CD14-positive monocyte (primary cell): Measurements from ENCODE around the gene DBT. TPM values are rescaled to one million over a fixed set of nuclear protein-coding genes. Genes with fewer than 3 reads are reported as not detected.

Source experiments
- DNase-seq, 3 donors: peaks; one replicate each; pipeline ENCODE4 v3.0.0-alpha.2; 2011 to 2022
- H2AFZ ChIP-seq: 2 replicates; pipeline ENCODE4 v1.6.0; 2012; ENCODE audit warnings: mild to moderate bottlenecking, low read depth, low read length, inconsistent platforms; ENCODE audit not compliant: insufficient read depth, poor library complexity, severe bottlenecking
- H3K27ac ChIP-seq, 2 donors: 1 replicate in 1 of 2; 2 replicates in 1 of 2; pipeline ENCODE4 v1.5.1; 2012 to 2013; ENCODE audit warnings: low read length in 2 of 2, control low read depth in 1 of 2, inconsistent platforms in 1 of 2, low read depth in 1 of 2, mild to moderate bottlenecking in 1 of 2
- H3K27me3 ChIP-seq, 2 donors: one replicate each; pipeline versions ENCODE4 v1.6.0 to v1.6.1; 2011 to 2013; ENCODE audit warnings: low read length in 2 of 2; ENCODE audit not compliant: control insufficient read depth in 2 of 2, insufficient read depth in 2 of 2
- H3K36me3 ChIP-seq, 2 donors: replicated peaks in 1 of 2; 1 replicate in 1 of 2; 2 replicates in 1 of 2; pipeline versions ENCODE4 v1.5.1 to v1.6.1; 2012 to 2013; ENCODE audit warnings: low read length in 2 of 2, control low read depth in 1 of 2, inconsistent platforms in 1 of 2, mild to moderate bottlenecking in 1 of 2; ENCODE audit not compliant: insufficient read depth in 2 of 2, control insufficient read depth in 1 of 2
- H3K4me1 ChIP-seq, 2 donors: 1 replicate in 1 of 2; 2 replicates in 1 of 2; pipeline versions ENCODE4 v1.5.1 to v1.6.1; 2012 to 2013; ENCODE audit warnings: low read length in 2 of 2, control low read depth in 1 of 2, inconsistent platforms in 1 of 2, mild to moderate bottlenecking in 1 of 2, moderate library complexity in 1 of 2; ENCODE audit not compliant: insufficient read depth in 2 of 2, control insufficient read depth in 1 of 2
- H3K4me2 ChIP-seq: replicated peaks from 2 replicates; pipeline ENCODE3; 2012; ENCODE audit warnings: low read length, moderate library complexity, mild to moderate bottlenecking; ENCODE audit not compliant: poor library complexity, severe bottlenecking; ENCODE audit errors: extremely low read depth
- H3K4me3 ChIP-seq, 3 experiments: fragments of 200-600 bp in 1 of 3; sonication (generic) in 1 of 3; replicated peaks in 1 of 3; 1 replicate in 2 of 3; 2 replicates in 1 of 3; pipeline ENCODE4 v1.5.1; 2011 to 2013; ENCODE audit warnings: low read length in 3 of 3, mild to moderate bottlenecking in 3 of 3, control low read depth in 2 of 3, low read depth in 2 of 3, inconsistent platforms in 1 of 3, moderate library complexity in 1 of 3
- H3K79me2 ChIP-seq: 2 replicates; pipeline ENCODE4 v1.6.0; 2012; ENCODE audit warnings: mild to moderate bottlenecking, control low read depth, inconsistent platforms, low read length, moderate library complexity; ENCODE audit not compliant: insufficient read depth
- H3K9ac ChIP-seq: 2 replicates; pipeline ENCODE4 v1.6.0; 2017; ENCODE audit warnings: low read length, mild to moderate bottlenecking; ENCODE audit not compliant: insufficient read depth, poor library complexity, severe bottlenecking
- H3K9me3 ChIP-seq, 2 donors: replicated peaks in 1 of 2; 1 replicate in 1 of 2; 2 replicates in 1 of 2; pipeline versions ENCODE4 v1.5.1 to v1.6.1; 2012 to 2013; ENCODE audit warnings: low read length in 2 of 2, control low read depth in 1 of 2; ENCODE audit not compliant: control insufficient read depth in 1 of 2, insufficient read depth in 1 of 2
- H4K20me1 ChIP-seq: 2 replicates; pipeline ENCODE4 v1.6.0; 2012; ENCODE audit warnings: mild to moderate bottlenecking, low read length, control low read depth, moderate library complexity; ENCODE audit not compliant: insufficient read depth
- H3K27ac Mint-ChIP-seq, 7 donors: one replicate each; pipeline ENCODE4 v1.8.0; 2020; ENCODE audit warnings: mild to moderate bottlenecking in 7 of 7, mixed read lengths in 7 of 7, moderate library complexity in 6 of 7, inconsistent platforms in 2 of 7
- H3K27me3 Mint-ChIP-seq, 3 donors: one replicate each; pipeline ENCODE4 v1.8.0; 2021 to 2022; ENCODE audit warnings: low read depth in 3 of 3, mild to moderate bottlenecking in 3 of 3, mixed read lengths in 3 of 3, moderate library complexity in 3 of 3, inconsistent platforms in 1 of 3
- H3K36me3 Mint-ChIP-seq, 2 donors: one replicate each; pipeline ENCODE4 v1.8.0; 2020; ENCODE audit warnings: mixed read lengths in 2 of 2, inconsistent platforms in 1 of 2, mild to moderate bottlenecking in 1 of 2
- H3K4me1 Mint-ChIP-seq: one replicate; pipeline ENCODE4 v1.8.0; 2020; ENCODE audit warnings: mild to moderate bottlenecking, mixed read lengths
- H3K4me3 Mint-ChIP-seq, 2 donors: one replicate each; pipeline ENCODE4 v1.8.0; 2020; ENCODE audit warnings: mild to moderate bottlenecking in 2 of 2, mixed read lengths in 2 of 2, moderate library complexity in 1 of 2
- H3K9me3 Mint-ChIP-seq, 7 donors: one replicate each; pipeline ENCODE4 v1.8.0; 2020 to 2022; ENCODE audit warnings: mixed read lengths in 7 of 7, mild to moderate bottlenecking in 6 of 7, moderate library complexity in 6 of 7, inconsistent platforms in 2 of 7
- CTCF ChIP-seq: fragments of 200-600 bp; IDR thresholded peaks from one replicate; pipeline ENCODE4 v1.8.0; 2022; ENCODE audit warnings: antibody characterized with exemption, mild to moderate bottlenecking
- WGBS: methylation state at CpG from one replicate; pipeline ENCODE4 v1.1.5; 2013; ENCODE audit warnings: missing lambda C conversion rate; ENCODE audit not compliant: insufficient coverage; 5-methylcytosine and 5-hydroxymethylcytosine counted together
- intact Hi-C, 2 donors: fragments of 100-400 bp; cut with micrococcal nuclease; formaldehyde crosslinking; loops; one replicate each; pipeline versions ENCODE4 v1.15.0 to v1.15.1; 2023
- polyA plus RNA-seq, 3 donors: library from polyadenylated mRNA; depleted of rRNA in 1 of 3; unstranded in 2 of 3; stranded (reverse) in 1 of 3; fragments of 300-500 nt in 2 of 3; fragments of >200 nt in 1 of 3; fragmentation: Illumina TruSeq in 2 of 3; gene quantifications; 1 replicate in 2 of 3; 2 replicates in 1 of 3; pipeline ENCODE4 v1.2.3, GENCODE V29; 2012 to 2021

The DBT gene
- polyA plus RNA-seq, 3 donors, result 1.1 to 2.7 (median 1.5) TPM

GRCh38 chr1:100219457-100219856 is 30.2 kb downstream of the DBT start:
- Histone ChIP-seq H3K4me2 (no peak overlapping the region), H3K9ac (no peak overlapping the region), H3K27ac (no peak overlapping the region), H3K27me3 (no peaks in the 10 kb centered on the region), H3K79me2 (no peaks in the 10 kb centered on the region), H2AFZ (no peak overlapping the region), H3K4me1 (no peaks in the 10 kb centered on the region), H3K4me3 (no peak overlapping the region), H3K9me3 (peaks cover 0 to 3% of the 10 kb centered on the region in 2 donors), H3K36me3 (peaks cover 32 to 43% of the 10 kb centered on the region in 2 donors), H4K20me1 (no peaks in the 10 kb centered on the region)
- 71% methylated on average over 1 of the region's 6 CpGs for WGBS
- Mint-ChIP-seq H3K4me3 (no peak overlapping the region), H3K9me3 (peaks cover 0 to 6% (median 3%) of the 10 kb centered on the region in 7 donors), H3K27ac (no peak overlapping the region), H3K27me3 (peaks cover 0 to 2% (median 0%) of the 10 kb centered on the region in 3 donors), H3K36me3 (peaks cover 41 to 46% of the 10 kb centered on the region in 2 donors), H3K4me1 (peaks cover 4% of the 10 kb centered on the region)
- no peak for DNase-seq
- TF ChIP-seq CTCF, result no peak
- intact Hi-C loops, result no loop called here

GRCh38 chr1:100217834-100218233 is 31.8 kb downstream of the DBT start:
- intact Hi-C loops, result no loop called here
- Histone ChIP-seq H4K20me1 (no peaks in the 10 kb centered on the region), H3K4me1 (no peaks in the 10 kb centered on the region), H3K9ac (no peak overlapping the region), H3K27ac (no peak overlapping the region), H3K4me2 (no peak overlapping the region), H3K4me3 (no peak overlapping the region), H2AFZ (no peak overlapping the region), H3K79me2 (no peaks in the 10 kb centered on the region), H3K36me3 (peaks cover 46 to 58% of the 10 kb centered on the region in 2 donors), H3K27me3 (no peaks in the 10 kb centered on the region), H3K9me3 (peaks cover 0 to 3% of the 10 kb centered on the region in 2 donors)
- Mint-ChIP-seq H3K4me1 (peaks cover 4% of the 10 kb centered on the region), H3K36me3 (peaks cover 49 to 58% of the 10 kb centered on the region in 2 donors), H3K4me3 (no peak overlapping the region), H3K9me3 (peaks cover 0 to 6% (median 3%) of the 10 kb centered on the region in 7 donors), H3K27me3 (peaks cover 0 to 2% (median 0%) of the 10 kb centered on the region in 3 donors), H3K27ac (peak overlapping the region in 2 of 7 donors; percentile 15 to 66)
- no peak for TF ChIP-seq CTCF
- no peak for DNase-seq
- WGBS, result 90% methylated on average over 2 of the region's 2 CpGs
